ENCODE results near the gene TXNDC12. TPM values are rescaled to one million over a fixed set of nuclear protein-coding genes. Genes with fewer than 3 reads are reported as not detected.

The TXNDC12 gene
- total RNA-seq, 4 donors from 2014 or later: 22.4 to 26.4 (median 25.5) TPM

DNA sequence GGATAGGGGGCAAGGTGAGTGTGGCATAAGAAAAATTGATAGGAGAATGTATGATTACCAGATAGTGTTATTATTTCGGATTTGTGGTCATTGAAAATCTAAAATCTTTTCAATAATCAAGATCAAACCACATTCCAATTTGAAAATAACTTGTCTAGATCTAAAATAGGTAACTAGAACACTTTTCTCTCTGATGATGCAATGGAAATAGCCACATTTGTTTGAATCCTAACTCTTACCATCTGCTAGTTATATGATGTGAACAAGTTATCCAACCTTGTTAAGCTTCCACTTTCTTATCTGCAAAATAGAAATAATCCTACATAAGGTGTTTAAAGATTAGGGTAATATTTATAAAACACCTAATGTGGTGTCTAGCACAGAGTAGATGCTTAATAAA, 4.9 kb upstream of the TXNDC12 start:
- no peak for DNase-seq (ENCODE audit: low spot score in 2 of 2)
- no peak overlapping the region for H3K4me3 ChIP-seq
- H3K4me1 ChIP-seq: peaks cover 33% of the 10 kb centered on the region
- peaks cover 38% of the 10 kb centered on the region for H3K36me3 ChIP-seq
- H3K27ac ChIP-seq: no peak overlapping the region
- 85% methylated on average over 1 of the region's 1 CpG for WGBS
- TF ChIP-seq POLR2A (IDR thresholded peaks at IDR 0.05): no peak
- TF ChIP-seq POLR2AphosphoS5 (IDR thresholded peaks at IDR 0.05): no peak
- TF ChIP-seq EP300 (IDR thresholded peaks at IDR 0.05): no peak
- TF ChIP-seq, protein P1, sequence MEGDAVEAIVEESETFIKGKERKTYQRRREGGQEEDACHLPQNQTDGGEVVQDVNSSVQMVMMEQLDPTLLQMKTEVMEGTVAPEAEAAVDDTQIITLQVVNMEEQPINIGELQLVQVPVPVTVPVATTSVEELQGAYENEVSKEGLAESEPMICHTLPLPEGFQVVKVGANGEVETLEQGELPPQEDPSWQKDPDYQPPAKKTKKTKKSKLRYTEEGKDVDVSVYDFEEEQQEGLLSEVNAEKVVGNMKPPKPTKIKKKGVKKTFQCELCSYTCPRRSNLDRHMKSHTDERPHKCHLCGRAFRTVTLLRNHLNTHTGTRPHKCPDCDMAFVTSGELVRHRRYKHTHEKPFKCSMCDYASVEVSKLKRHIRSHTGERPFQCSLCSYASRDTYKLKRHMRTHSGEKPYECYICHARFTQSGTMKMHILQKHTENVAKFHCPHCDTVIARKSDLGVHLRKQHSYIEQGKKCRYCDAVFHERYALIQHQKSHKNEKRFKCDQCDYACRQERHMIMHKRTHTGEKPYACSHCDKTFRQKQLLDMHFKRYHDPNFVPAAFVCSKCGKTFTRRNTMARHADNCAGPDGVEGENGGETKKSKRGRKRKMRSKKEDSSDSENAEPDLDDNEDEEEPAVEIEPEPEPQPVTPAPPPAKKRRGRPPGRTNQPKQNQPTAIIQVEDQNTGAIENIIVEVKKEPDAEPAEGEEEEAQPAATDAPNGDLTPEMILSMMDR (IDR thresholded peaks at IDR 0.05): no peak
- H3K9me3 ChIP-seq: no peaks in the 10 kb centered on the region
- H3K27me3 ChIP-seq: no peaks in the 10 kb centered on the region

DNA sequence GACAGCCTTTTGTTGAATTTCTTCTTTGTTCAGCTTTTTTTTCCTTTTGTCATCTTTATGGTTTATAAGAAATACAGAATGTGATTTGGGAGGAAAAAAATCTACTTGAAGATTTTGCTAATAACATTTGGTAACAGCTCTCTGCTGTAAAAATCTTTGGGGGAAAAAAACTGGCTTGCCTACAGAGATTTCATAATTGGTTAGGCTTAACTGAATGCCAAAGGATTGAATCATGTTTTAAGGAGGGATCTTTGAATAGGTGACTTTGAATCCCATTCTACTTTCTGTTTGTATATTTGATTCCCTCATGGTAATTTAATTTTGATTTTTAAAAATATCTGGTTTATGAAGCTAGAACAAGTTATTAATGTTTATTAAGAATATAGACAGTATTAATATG, 4.3 kb upstream of the TXNDC12 start:
- Histone ChIP-seq H3K27me3 (no peaks in the 10 kb centered on the region), H3K27ac (no peak overlapping the region), H3K4me3 (no peak overlapping the region), H3K9me3 (no peaks in the 10 kb centered on the region), H3K36me3 (peaks cover 33% of the 10 kb centered on the region), H3K4me1 (peaks cover 37% of the 10 kb centered on the region)
- no peak for DNase-seq (ENCODE audit: low spot score in 2 of 2)
- TF ChIP-seq POLR2A (IDR thresholded peaks at IDR 0.05) (no peak), POLR2AphosphoS5 (IDR thresholded peaks at IDR 0.05) (no peak), EP300 (IDR thresholded peaks at IDR 0.05) (no peak)
- TF ChIP-seq, protein P1 (IDR thresholded peaks at IDR 0.05): no peak

DNA sequence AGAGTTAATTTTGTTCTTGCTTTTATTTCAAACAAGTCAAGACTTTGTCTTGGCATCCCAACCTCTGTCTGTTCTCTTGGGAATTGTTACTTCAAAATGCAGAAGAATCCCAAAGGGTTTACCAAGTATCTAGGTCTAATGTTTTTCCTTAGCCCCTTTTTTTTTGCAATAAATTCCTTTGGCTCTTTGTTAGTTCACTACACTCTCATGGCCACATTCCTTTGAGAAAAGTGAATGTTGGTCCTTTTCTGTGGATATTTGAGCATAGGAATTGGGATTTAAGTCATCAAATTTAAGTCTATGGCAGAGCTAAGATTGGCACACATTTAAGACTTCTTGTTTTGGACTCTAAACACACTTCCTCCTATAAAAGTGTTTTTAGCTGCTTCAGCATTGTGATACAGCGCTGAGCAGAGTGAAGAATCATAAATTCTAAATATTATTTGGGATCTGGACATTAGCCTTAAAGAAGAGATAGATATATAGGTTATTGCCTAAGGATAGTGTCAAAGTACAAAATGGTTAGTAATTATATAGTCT, 3.0 kb upstream of the TXNDC12 start:
- Histone ChIP-seq H3K4me3 (peak overlapping the region; percentile 98), H3K36me3 (peaks cover 21% of the 10 kb centered on the region), H3K4me1 (peaks cover 49% of the 10 kb centered on the region), H3K9me3 (no peaks in the 10 kb centered on the region), H3K27me3 (no peaks in the 10 kb centered on the region), H3K27ac (no peak overlapping the region)
- no peak for DNase-seq (ENCODE audit: low spot score in 2 of 2)
- TF ChIP-seq POLR2A (IDR thresholded peaks at IDR 0.05): no peak
- TF ChIP-seq EP300 (IDR thresholded peaks at IDR 0.05): no peak
- TF ChIP-seq POLR2AphosphoS5 (IDR thresholded peaks at IDR 0.05): no peak
- TF ChIP-seq, protein P1 (IDR thresholded peaks at IDR 0.05): no peak
- WGBS: 64% methylated on average over 1 of the region's 1 CpG

DNA sequence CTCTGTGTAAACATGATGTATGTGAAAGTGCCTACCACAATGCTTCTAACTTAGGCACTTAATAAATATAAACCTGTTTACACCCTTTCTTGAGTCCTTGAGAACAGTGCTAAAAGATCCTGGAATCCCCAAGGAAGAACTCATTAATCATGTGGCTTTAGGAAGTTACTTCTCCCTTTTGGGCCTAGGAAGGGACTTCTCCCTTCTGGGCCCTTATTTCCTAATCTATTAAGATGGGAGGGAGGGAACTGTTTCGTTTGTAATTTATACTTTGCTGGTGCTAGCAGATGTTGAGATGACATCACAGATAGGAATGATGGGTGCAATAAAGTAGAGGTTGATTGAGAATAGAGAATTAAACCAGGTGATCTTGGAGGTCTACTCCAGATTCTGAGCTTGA, 2.3 kb upstream of the TXNDC12 start:
- no peaks in the 10 kb centered on the region for H3K27me3 ChIP-seq
- H3K4me1 ChIP-seq: peaks cover 49% of the 10 kb centered on the region
- no peak for DNase-seq (ENCODE audit: low spot score in 2 of 2)
- peaks cover 14% of the 10 kb centered on the region for H3K36me3 ChIP-seq
- WGBS: 15% methylated on average over 1 of the region's 1 CpG
- peak overlapping the region; percentile 98 for H3K4me3 ChIP-seq
- H3K9me3 ChIP-seq: no peaks in the 10 kb centered on the region
- TF ChIP-seq EP300 (IDR thresholded peaks at IDR 0.05) (no peak), POLR2A (IDR thresholded peaks at IDR 0.05) (no peak), POLR2AphosphoS5 (IDR thresholded peaks at IDR 0.05) (no peak)
- TF ChIP-seq, protein P1 (IDR thresholded peaks at IDR 0.05): no peak
- peak overlapping the region; percentile 96 for H3K27ac ChIP-seq

DNA sequence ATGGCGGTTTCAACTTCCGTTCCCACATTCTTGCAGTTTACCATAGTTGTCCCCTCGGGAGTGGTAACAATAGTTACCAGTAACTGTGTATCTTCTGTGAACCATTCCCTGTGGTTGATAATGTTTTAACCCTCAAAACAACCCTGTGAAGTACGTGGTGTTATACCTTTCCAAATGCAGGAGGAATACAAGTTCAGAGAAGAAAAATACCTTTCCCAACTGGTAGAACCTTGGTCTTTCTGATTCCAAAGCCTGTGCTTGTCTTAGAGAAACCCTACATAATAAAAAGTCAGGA, 1.9 kb upstream of the TXNDC12 start:
- peaks cover 49% of the 10 kb centered on the region for H3K4me1 ChIP-seq

More for the DNA sequence above, 1.9 kb upstream of the TXNDC12 start:
- Histone ChIP-seq H3K4me3 (peak overlapping the region; percentile 98), H3K36me3 (peaks cover 13% of the 10 kb centered on the region), H3K27me3 (no peaks in the 10 kb centered on the region), H3K9me3 (no peaks in the 10 kb centered on the region), H3K27ac (peak overlapping the region; percentile 96)
- TF ChIP-seq, protein P1 (IDR thresholded peaks at IDR 0.05): no peak
- no peak for DNase-seq (ENCODE audit: low spot score in 2 of 2)
- 0% methylated on average over 4 of the region's 4 CpGs for WGBS
